Measurements from ENCODE around the gene GPR179. TPM values are rescaled to one million over a fixed set of nuclear protein-coding genes. Genes with fewer than 3 reads are reported as not detected.
A peak's percentile ranks its signal among the peaks of the same experiment; 100 is the strongest.

Gene GPR179
- total RNA-seq, 1 experiment from 2014 or later = not detected

GRCh38 chr17:38355251-38355650 is 11.5 kb upstream of the GPR179 start:
- Histone ChIP-seq H3K9ac (ENCODE audit: extremely low read depth, insufficient read length, low read length) (no peak overlapping the region), H3K27ac (ENCODE audit: insufficient read length, low read depth, low read length) (no peak overlapping the region), H3K14ac (ENCODE audit: insufficient read depth, low read length) (no peak overlapping the region), H3K4me2 (ENCODE audit: insufficient read depth, insufficient read length, low read length) (no peak overlapping the region), H3K79me1 (ENCODE audit: insufficient read depth, low read depth, low read length, poor library complexity, severe bottlenecking) (peaks cover 3% of the 10 kb centered on the region), H3K9me3 (ENCODE audit: control insufficient read depth, low read depth, low read length) (no peaks in the 10 kb centered on the region), H3K79me2 (ENCODE audit: insufficient read depth, low read length) (peaks cover 7% of the 10 kb centered on the region; the same call in 1 of the 2 replicates), H2BK120ac (ENCODE audit: low read depth, low read length, poor library complexity, severe bottlenecking) (no peak overlapping the region), H4K91ac (ENCODE audit: insufficient read length, low read depth, low read length) (no peak overlapping the region), H2BK12ac (ENCODE audit: insufficient read length, low read depth, low read length) (no peak overlapping the region), H2BK5ac (ENCODE audit: insufficient read length, low read length) (no peak overlapping the region), H3K23me2 (ENCODE audit: insufficient read length, low read depth, low read length, poor library complexity, severe bottlenecking) (peaks cover 8% of the 10 kb centered on the region), H3K56ac (ENCODE audit: insufficient read length, low read depth, low read length) (no peak overlapping the region), H2BK15ac (ENCODE audit: low read depth, low read length) (no peak overlapping the region), H2AK5ac (ENCODE audit: insufficient read length, low read length) (no peak overlapping the region), H3K4ac (ENCODE audit: low read depth, low read length) (no peak overlapping the region), H3K18ac (ENCODE audit: insufficient read length, low read depth, low read length) (no peak overlapping the region), H2BK20ac (ENCODE audit: low read depth, low read length, poor library complexity, severe bottlenecking) (no peak overlapping the region), H4K20me1 (ENCODE audit: control insufficient read depth, insufficient read depth, insufficient read length) (no peaks in the 10 kb centered on the region), H4K5ac (ENCODE audit: insufficient read length, low read depth, low read length) (no peak overlapping the region), H2AFZ (ENCODE audit: low read length) (no peak overlapping the region), H4K8ac (replicated peaks; ENCODE audit: insufficient read length, low read depth, low read length) (no peak overlapping the region), H3K4me1 (ENCODE audit: insufficient read depth, low read length) (peaks cover 7% of the 10 kb centered on the region; the same call in 1 of the 2 replicates), H3K27me3 (ENCODE audit: insufficient read depth, low read length) (no peaks in the 10 kb centered on the region), H3T11ph (ENCODE audit: low read length) (no peak overlapping the region), H3K23ac (ENCODE audit: insufficient read length, low read depth, low read length) (no peak overlapping the region)
- no peaks in the 10 kb centered on the region for H3K9me3 Mint-ChIP-seq
- no peaks in the 10 kb centered on the region for H3K27me3 Mint-ChIP-seq (ENCODE audit: low read depth)
- TF ChIP-seq CTCF (conservative IDR thresholded peaks at IDR 0.05) = no peak
- H3K36me3 Mint-ChIP-seq (ENCODE audit: insufficient read depth in 1 of 3, low read depth in 3 of 3) = no peaks in the 10 kb centered on the region; a peak in 1 of 7 replicates
- peak overlapping the region in 2 of 3 experiments; percentile 22 to 33; a peak in 1 of 7 replicates for H3K27ac Mint-ChIP-seq
- peaks cover 47 to 50% of the 10 kb centered on the region in 2 experiments for H3K4me1 Mint-ChIP-seq
- DNase-seq = no peak
- WGBS (ENCODE audit: extremely low coverage, insufficient read length, low lambda C conversion rate) = no CpG with 5 or more reads among the region's 4 CpGs
- H3K4me3 Mint-ChIP-seq = 0 out of 5 replicates have a peak overlapping the region, but pooled peaks of 1 of the 2 experiments have one; percentile 8
